ENCODE measurements around the gene AKAP13.

AKAP13 gene

GRCh38 chr15:85541744-85542143 lies 161.3 kb downstream of the AKAP13 start:
- no peak for DNase-seq

GRCh38 chr15:85542488-85542887 lies 162.1 kb downstream of the AKAP13 start:
- no peak for DNase-seq

GRCh38 chr15:85542895-85543331 lies 162.5 kb downstream of the AKAP13 start:
- DNase-seq: no peak

- DNase-seq: no peak
Observed at GRCh38 chr15:85543741-85544155, 163.3 kb downstream of the AKAP13 start.

GRCh38 chr15:85545185-85545584 lies 164.8 kb downstream of the AKAP13 start:
- DNase-seq: no peak

GRCh38 chr15:85545752-85546151 lies 165.3 kb downstream of the AKAP13 start:
- DNase-seq: no peak

GRCh38 chr15:85547386-85547785 lies 167.0 kb downstream of the AKAP13 start:
- no peak for DNase-seq

GRCh38 chr15:85550283-85550682 lies 169.9 kb downstream of the AKAP13 start:
- DNase-seq: no peak

- no peak for DNase-seq
Observed at GRCh38 chr15:85551221-85551832, 170.9 kb downstream of the AKAP13 start.

GRCh38 chr15:85554852-85555521 lies 174.6 kb downstream of the AKAP13 start:
- no peak for DNase-seq

- no peak for DNase-seq
Observed at GRCh38 chr15:85555875-85556617, 175.6 kb downstream of the AKAP13 start.

- no peak for DNase-seq
Observed at GRCh38 chr15:85556618-85556895, 176.2 kb downstream of the AKAP13 start.

GRCh38 chr15:85557385-85557784 lies 177.0 kb downstream of the AKAP13 start:
- DNase-seq: no peak

- DNase-seq: no peak
Observed at GRCh38 chr15:85558848-85559247, 178.4 kb downstream of the AKAP13 start.

GRCh38 chr15:85559530-85559929 lies 179.1 kb downstream of the AKAP13 start:
- DNase-seq: no peak

GRCh38 chr15:85562824-85563223 lies 182.4 kb downstream of the AKAP13 start:
- no peak for DNase-seq

GRCh38 chr15:85563328-85563727 lies 182.9 kb downstream of the AKAP13 start:
- DNase-seq: no peak

GRCh38 chr15:85563731-85564130 lies 183.3 kb downstream of the AKAP13 start:
- no peak for DNase-seq

- DNase-seq: no peak
Observed at GRCh38 chr15:85564686-85565085, 184.3 kb downstream of the AKAP13 start.

GRCh38 chr15:85568261-85568808 lies 187.9 kb downstream of the AKAP13 start:
- no peak for DNase-seq

- no peak for DNase-seq
Observed at GRCh38 chr15:85570336-85570735, 189.9 kb downstream of the AKAP13 start.

- DNase-seq: no peak
Observed at GRCh38 chr15:85571780-85572179, 191.4 kb downstream of the AKAP13 start.

GRCh38 chr15:85576392-85576791 lies 196.0 kb downstream of the AKAP13 start:
- no peak for DNase-seq

Data from right kidney (tissue), 1 donor.